Middle frontal gyrus (tissue), 1 donor: ENCODE measurements around the gene BCO2.
"Not testable (repeated sequence)": the region's sequence is repeated elsewhere in the genome, so short reads cannot be mapped to it uniquely, and the experiment has no call there.

ENCODE experiments used
- DNase-seq: peaks from one replicate; pipeline ENCODE4 v3.0.0-alpha.2; 2015; ENCODE audit warnings: low spot score; ENCODE audit errors: extremely low spot score

Gene BCO2

DNA sequence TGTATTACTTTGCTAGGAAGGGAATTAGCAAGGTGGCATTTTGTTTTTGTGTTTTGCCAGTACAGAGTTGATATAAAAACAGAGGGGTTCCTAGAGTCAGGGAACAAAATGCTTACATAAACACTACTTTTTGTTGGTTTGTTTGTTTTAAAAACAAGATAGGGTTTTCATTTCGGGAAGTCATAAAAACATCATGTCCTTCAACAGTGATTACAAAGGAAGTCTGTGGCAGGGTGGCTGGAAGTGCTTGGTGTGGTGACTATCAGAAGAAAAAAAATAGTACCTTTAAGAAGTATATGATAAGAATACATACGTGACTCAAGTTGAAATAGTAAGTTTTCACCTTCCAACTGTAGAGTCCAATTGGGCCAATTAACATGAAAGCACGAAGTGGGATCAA lies 10.3 kb upstream of the BCO2 start:
- DNase-seq = no peak

GRCh38 chr11:112166562-112166961 lies 8.8 kb upstream of the BCO2 start:
- DNase-seq = no peak

GRCh38 chr11:112167145-112167544 lies 8.2 kb upstream of the BCO2 start, which contains the start of gene TEX12:
TSS of gene TEX12 (plus strand) at chr11:112167372. CDS start at chr11:112169269, 1,897 bp downstream.
- no peak for DNase-seq

- DNase-seq = no peak
These were observed 2.8 kb upstream of the BCO2 start for GRCh38 chr11:112172362-112172994.

DNA sequence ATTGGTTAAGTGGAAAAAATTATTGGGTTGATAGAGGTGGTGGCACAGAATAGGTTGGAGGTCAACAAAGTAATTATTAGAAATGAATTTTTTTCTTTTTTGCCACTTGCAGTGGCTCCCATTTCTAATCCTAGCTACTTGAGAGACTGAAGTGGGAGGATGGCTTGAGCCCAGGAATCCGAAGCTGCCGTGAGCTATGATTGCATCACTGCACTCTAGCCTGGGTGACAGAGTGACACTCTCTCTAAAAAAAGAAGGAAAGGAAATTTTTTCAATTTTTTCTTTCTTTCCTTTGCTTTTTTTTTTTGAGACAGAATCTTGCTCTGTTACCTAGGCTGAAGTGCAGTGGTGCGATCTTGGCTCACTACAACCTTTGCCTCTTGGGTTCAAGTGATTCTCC lies 2.2 kb upstream of the BCO2 start:
- no peak for DNase-seq

GRCh38 chr11:112175599-112175952 lies 264 bp downstream of the BCO2 start:
- DNase-seq = no peak

DNA sequence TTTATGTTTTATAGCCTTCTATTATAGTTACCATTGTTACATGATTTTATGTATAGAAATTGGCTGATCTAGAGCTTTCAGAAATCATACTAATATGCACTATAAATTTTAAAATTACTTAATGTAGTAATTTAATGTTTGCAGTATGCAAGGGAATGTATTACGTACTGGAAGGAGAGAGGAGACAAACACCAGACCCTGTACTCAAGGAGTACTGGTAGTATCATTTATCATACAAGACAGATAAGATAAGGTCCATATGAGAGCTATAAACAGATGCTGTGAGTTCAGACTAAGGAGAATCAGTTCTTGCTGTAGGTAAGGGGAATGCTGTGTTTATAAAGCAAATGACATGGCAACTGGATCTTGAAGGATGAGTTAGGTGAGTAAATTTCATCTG lies 765 bp downstream of the BCO2 start:
- no peak for DNase-seq

GRCh38 chr11:112177589-112177988 lies 2.3 kb downstream of the BCO2 start:
- DNase-seq = no peak

- no peak for DNase-seq
These were observed 3.1 kb downstream of the BCO2 start for GRCh38 chr11:112178428-112178827.

DNA sequence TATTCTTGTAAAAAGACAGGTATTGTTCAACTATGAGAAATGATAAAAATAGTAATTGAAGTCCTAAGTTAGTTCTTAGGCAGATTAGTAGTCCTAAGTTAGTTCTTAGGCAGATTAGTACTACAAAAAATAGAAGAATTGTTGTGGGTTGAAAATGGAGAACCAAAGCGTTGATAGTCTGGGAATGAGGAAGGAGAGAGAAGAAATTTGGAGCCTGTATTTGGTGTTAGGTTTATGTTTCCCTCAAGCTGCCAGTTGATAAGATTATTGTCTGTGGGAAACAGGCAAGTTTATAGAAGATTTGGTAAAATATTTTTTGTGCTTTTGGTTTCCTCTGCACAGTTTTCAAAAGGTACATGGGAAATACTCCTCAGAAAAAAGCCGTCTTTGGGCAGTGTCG lies 3.6 kb downstream of the BCO2 start:
- DNase-seq = no peak

GRCh38 chr11:112179601-112180000 lies 4.3 kb downstream of the BCO2 start:
- DNase-seq = no peak

GRCh38 chr11:112182867-112183266 lies 7.6 kb downstream of the BCO2 start:
- no peak for DNase-seq

DNA sequence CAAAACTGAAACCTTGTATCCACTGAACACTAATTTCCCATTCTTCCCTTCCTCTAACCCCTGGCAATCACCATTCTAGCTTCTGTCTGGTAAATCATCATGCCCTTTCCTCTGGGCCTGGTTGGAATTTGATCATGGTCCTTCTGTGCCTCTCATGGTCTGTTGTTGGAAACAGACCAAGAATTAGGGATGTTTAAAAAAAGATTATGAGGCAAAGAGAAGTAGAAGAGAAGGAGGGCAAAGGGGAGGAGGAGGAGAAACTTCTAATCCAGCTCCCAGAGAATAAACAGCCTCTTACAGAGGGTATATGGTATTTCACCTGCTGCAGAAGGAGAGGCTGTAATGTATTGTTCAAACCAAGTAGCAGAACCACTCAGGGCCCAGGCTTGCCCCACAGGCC lies 10.6 kb downstream of the BCO2 start:
- no peak for DNase-seq

DNA sequence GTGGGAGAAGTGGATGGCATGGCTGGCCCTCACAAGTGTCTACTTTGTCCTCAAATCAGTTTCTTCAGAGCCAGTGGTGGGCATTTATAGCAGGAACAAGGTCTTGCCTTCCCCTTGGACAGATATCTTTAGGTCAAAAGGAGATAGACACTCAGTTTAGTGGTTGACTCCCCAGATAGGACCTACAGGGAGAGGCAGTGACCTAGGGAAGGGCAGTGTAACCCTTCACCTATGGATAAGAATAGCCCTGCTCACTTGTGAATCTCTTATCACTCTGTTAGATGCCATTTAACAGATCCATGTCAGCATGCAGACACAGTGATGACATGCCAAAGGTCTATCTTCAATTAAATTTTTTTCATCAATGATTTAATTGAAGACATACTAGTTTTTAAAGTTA lies 11.0 kb downstream of the BCO2 start:
- no peak for DNase-seq

DNA sequence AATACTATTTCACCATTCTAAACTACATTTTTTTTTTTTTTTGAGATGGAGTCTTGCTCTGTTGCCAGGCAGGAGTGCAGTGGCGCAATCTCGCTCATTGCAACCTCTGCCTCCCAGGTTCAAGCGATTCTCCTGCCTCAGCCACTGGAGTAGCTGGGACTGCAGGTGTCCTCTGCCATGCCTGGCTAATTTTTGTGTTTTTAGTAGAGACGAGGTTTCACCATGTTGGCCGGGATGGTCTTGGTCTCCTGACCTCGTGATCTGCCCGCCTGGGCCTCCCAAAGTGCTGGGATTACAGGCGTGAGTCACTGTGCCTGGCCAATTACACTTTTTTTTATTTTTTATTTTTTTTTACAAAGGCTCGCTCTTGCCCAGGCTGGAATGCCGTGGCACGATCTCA lies 19.8 kb downstream of the BCO2 start:
- not testable (repeated sequence) for DNase-seq

GRCh38 chr11:112195951-112196351 lies 20.6 kb downstream of the BCO2 start:
- DNase-seq = no peak

GRCh38 chr11:112196519-112197087 lies 21.3 kb downstream of the BCO2 start:
- DNase-seq = no peak

DNA sequence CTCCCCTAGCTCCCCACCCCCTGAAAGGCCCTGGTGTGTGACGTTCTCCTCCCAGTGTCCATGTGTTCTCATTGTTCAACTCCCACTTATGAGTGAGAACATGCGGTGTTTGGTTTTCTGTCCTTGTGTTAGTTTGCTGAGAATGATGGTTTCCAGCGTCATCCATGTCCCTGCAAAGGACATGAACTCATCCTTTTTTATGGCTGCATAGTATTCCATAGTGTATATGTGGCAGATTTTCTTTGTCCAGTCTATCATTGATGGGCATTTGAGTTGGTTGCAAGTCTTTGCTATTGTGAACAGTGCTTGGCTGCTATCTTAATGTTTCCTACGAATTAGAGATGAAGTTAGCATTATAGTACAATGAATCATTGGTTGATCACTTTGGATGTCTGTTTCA lies 23.8 kb downstream of the BCO2 start:
- not testable (repeated sequence) for DNase-seq

DNA sequence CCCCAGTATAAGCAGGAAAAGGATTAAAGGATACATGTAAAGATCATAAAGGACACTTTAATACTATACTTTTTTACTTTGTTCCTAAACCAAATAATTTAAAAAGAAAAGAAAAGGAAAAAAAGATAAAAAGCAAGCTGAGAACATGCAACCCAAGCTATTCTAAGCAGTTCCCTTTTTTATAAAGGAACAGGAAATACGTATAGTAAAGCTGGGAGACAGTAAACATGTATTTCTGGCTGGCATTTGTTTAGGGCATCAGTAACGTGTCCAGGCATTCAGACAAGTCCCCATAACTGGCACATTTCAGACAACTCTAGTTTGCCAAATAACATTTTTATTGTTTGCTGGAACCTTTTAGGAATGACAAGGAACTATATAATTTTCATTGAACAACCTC lies 24.9 kb downstream of the BCO2 start:
- no peak for DNase-seq

- DNase-seq = no peak
These were observed 30.8 kb downstream of the BCO2 start for GRCh38 chr11:112206071-112206470.

- DNase-seq = no peak
These were observed 35.6 kb downstream of the BCO2 start for GRCh38 chr11:112210890-112211289.

- no peak for DNase-seq
These were observed 36.2 kb downstream of the BCO2 start for GRCh38 chr11:112211536-112211935.

DNA sequence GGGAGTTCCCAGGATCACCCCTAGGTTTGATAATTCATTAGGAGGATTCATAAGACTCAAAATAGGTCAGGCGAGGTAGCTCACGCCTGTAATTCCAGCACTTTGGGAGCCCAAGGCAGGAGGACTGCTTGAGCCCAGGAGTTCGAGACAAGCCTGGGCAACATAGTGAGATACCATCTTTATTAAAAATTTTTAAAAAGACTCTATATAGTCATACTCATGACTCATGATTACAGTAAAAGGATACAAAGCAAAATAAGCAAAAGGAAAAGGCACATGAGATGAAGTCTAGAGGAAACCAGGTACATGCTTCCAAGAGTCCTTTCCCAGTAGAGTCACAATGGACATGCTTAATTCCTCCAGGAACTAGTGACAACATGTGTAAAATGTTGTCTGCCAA lies 37.0 kb downstream of the BCO2 start:
- DNase-seq = no peak

DNA sequence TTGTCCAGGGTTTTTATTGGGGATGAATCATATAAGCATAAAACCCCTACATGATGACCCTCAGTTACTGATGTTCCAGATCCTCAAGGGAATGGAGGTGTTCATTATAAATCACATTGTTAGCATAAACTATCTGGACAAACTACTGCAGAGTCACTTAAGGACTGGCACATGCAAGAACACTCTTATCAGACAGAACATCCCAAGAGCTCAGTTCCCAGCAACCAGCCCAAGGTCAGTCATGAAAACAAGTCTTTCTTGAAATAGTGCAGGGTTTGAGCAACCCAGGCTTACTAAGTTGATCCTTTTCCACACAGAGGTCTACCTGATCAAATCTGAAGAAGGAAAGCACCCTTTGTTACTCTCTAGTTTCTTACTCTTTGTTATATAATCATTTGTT lies 37.4 kb downstream of the BCO2 start:
- DNase-seq = no peak
